Anterior cingulate cortex (tissue), 58 donors: Measurements from ENCODE around the gene CARS2.
"Not testable (repeated sequence)": the region's sequence is repeated elsewhere in the genome, so short reads cannot be mapped to it uniquely, and the experiment has no call there.

Source experiments
- DNase-seq, 58 donors: peaks; one replicate each; lab custom pipeline; 2025; lab: John Stamatoyannopoulos, UW

The CARS2 gene

GRCh38 chr13:110712081-110712848, 6.3 kb upstream of the CARS2 start:
- DNase-seq, result peak; percentile 54 to 92 (median 85)

GRCh38 chr13:110706570-110707372, 855 bp upstream of the CARS2 start:
- DNase-seq, result no peak

GRCh38 chr13:110705356-110705825, 525 bp downstream of the CARS2 start:
- no peak for DNase-seq

GRCh38 chr13:110702591-110703526, 3.1 kb downstream of the CARS2 start:
- no peak for DNase-seq

- no peak for DNase-seq
Observed at GRCh38 chr13:110702089-110702488, 3.8 kb downstream of the CARS2 start.

GRCh38 chr13:110701061-110701460, 4.9 kb downstream of the CARS2 start:
- not testable (repeated sequence) for DNase-seq

GRCh38 chr13:110700641-110701040, 5.3 kb downstream of the CARS2 start:
- DNase-seq, result no peak

- DNase-seq, result no peak
Observed at GRCh38 chr13:110700186-110700585, 5.7 kb downstream of the CARS2 start.

GRCh38 chr13:110699148-110700145, 6.5 kb downstream of the CARS2 start:
- DNase-seq, result no peak

- DNase-seq, result no peak
Observed at GRCh38 chr13:110698689-110699088, 7.2 kb downstream of the CARS2 start.

- DNase-seq, result no peak
Observed at GRCh38 chr13:110697842-110698241, 8.1 kb downstream of the CARS2 start.

- DNase-seq, result no peak
Observed at GRCh38 chr13:110696776-110697175, 9.1 kb downstream of the CARS2 start.

- DNase-seq, result not testable (repeated sequence)
Observed at GRCh38 chr13:110695774-110696173, 10.1 kb downstream of the CARS2 start.

- no peak for DNase-seq
Observed at GRCh38 chr13:110690516-110690915, 15.4 kb downstream of the CARS2 start.

- DNase-seq, result no peak
Observed at GRCh38 chr13:110689711-110690110, 16.2 kb downstream of the CARS2 start.

GRCh38 chr13:110689041-110689440, 16.9 kb downstream of the CARS2 start:
- DNase-seq, result no peak

- DNase-seq, result no peak
Observed at GRCh38 chr13:110687736-110688135, 18.2 kb downstream of the CARS2 start.

- no peak for DNase-seq
Observed at GRCh38 chr13:110685305-110686020, 20.5 kb downstream of the CARS2 start.
